Measurements from ENCODE around the gene ENO1. TPM values are rescaled to one million over a fixed set of nuclear protein-coding genes. Genes with fewer than 3 reads are reported as not detected.
"Not testable (repeated sequence)": the region's sequence is repeated elsewhere in the genome, so short reads cannot be mapped to it uniquely, and the experiment has no call there.

Gene ENO1
- total RNA-seq, 1 donor from 2014 or later = 444 TPM

- no peaks in the 10 kb centered on the region for H3K27me3 Mint-ChIP-seq
- no peaks in the 10 kb centered on the region for H3K9me3 Mint-ChIP-seq (ENCODE audit: low read depth)
- H3K36me3 Mint-ChIP-seq (ENCODE audit: insufficient read depth) = peaks cover 1% of the 10 kb centered on the region
- no peak for DNase-seq (ENCODE audit: low spot score, unreplicated experiment)
- H3K4me3 Mint-ChIP-seq (ENCODE audit: low read depth) = no peak overlapping the region
- no peak for TF ChIP-seq CTCF (IDR thresholded peaks at IDR 0.05; ENCODE audit: unreplicated experiment)
- H3K4me1 Mint-ChIP-seq (ENCODE audit: low read depth) = no peaks in the 10 kb centered on the region
- H3K27ac Mint-ChIP-seq = no peak overlapping the region
Measured at GRCh38 chr1:8902765-8903164, 24.3 kb upstream of the ENO1 start.

DNA sequence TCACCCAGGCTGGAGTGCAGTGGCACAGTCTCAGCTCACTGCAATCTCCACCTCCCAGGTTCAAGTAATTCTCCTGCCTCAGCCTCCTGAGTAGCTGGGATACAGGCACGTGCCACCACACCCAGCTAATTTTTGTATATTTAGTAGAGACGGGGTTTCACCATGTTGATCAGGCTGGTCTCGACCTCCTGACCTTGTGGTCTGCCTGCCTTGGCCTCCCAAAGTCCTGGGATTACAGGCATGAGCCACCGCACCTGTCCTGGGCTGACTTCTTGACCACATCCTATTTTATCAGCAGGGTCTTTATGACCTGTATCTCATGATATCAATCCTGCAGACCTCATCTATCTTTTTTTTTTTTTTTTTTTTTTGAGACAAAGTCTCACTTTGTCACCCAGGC, 22.2 kb upstream of the ENO1 start:
- not testable (repeated sequence) for H3K36me3 Mint-ChIP-seq (ENCODE audit: insufficient read depth); H3K27ac Mint-ChIP-seq; H3K4me1 Mint-ChIP-seq (ENCODE audit: low read depth); H3K9me3 Mint-ChIP-seq (ENCODE audit: low read depth); H3K4me3 Mint-ChIP-seq (ENCODE audit: low read depth); DNase-seq (ENCODE audit: low spot score, unreplicated experiment); H3K27me3 Mint-ChIP-seq

DNA sequence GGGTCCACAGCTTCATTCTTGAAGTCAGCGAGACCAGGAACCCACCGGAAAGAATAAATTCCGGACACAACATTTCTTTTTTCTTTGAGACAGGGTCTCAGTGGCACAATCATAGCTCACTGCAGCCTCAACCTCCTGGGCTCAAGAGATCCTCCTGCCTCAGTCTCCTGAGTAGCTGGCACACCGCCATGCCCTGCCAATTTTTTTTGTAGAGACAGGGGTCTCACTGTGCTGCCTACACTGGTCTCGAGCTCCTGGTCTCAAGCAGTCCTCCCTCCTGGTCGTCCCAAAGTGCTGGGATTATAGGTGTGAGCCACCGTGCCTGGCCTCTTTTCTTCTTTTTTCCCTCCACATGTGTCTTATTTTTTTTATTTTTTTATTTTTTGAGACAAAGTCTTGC, 20.6 kb upstream of the ENO1 start:
- no peak overlapping the region for H3K27ac Mint-ChIP-seq
- H3K4me1 Mint-ChIP-seq (ENCODE audit: low read depth) = no peaks in the 10 kb centered on the region
- no peaks in the 10 kb centered on the region for H3K27me3 Mint-ChIP-seq
- DNase-seq (ENCODE audit: low spot score, unreplicated experiment) = no peak
- no peak overlapping the region for H3K4me3 Mint-ChIP-seq (ENCODE audit: low read depth)
- TF ChIP-seq CTCF (IDR thresholded peaks at IDR 0.05; ENCODE audit: unreplicated experiment) = no peak
- H3K36me3 Mint-ChIP-seq (ENCODE audit: insufficient read depth) = peaks cover 1% of the 10 kb centered on the region
- H3K9me3 Mint-ChIP-seq (ENCODE audit: low read depth) = no peaks in the 10 kb centered on the region

GRCh38 chr1:8898418-8898817, 19.9 kb upstream of the ENO1 start:
- not testable (repeated sequence) for H3K36me3 Mint-ChIP-seq (ENCODE audit: insufficient read depth); H3K27me3 Mint-ChIP-seq; H3K9me3 Mint-ChIP-seq (ENCODE audit: low read depth); H3K4me1 Mint-ChIP-seq (ENCODE audit: low read depth); DNase-seq (ENCODE audit: low spot score, unreplicated experiment); H3K4me3 Mint-ChIP-seq (ENCODE audit: low read depth); H3K27ac Mint-ChIP-seq

DNA sequence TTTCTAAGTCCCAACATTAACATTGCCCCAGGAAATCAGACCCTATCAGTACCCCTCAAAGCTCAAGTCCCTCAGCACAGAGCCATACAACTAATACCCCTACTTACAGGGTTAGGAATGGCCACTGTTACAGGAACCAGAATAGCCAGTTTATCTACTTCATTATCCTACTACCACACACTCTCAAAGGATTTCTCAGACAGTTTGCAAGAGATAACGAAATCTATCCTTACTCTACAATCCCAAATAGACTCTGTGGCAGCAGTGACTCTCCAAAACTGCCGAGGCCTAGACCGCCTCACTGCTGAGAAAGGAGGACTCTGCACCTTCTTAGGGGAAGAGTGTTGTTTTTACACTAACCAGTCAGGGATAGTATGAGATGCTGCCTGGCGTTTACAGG, 19.0 kb upstream of the ENO1 start:
- not testable (repeated sequence) for H3K36me3 Mint-ChIP-seq (ENCODE audit: insufficient read depth); DNase-seq (ENCODE audit: low spot score, unreplicated experiment); H3K27ac Mint-ChIP-seq; H3K4me3 Mint-ChIP-seq (ENCODE audit: low read depth); H3K4me1 Mint-ChIP-seq (ENCODE audit: low read depth); H3K27me3 Mint-ChIP-seq; H3K9me3 Mint-ChIP-seq (ENCODE audit: low read depth)

GRCh38 chr1:8896775-8897174, 18.3 kb upstream of the ENO1 start:
- not testable (repeated sequence) for H3K4me1 Mint-ChIP-seq (ENCODE audit: low read depth); H3K36me3 Mint-ChIP-seq (ENCODE audit: insufficient read depth); H3K27ac Mint-ChIP-seq

DNA sequence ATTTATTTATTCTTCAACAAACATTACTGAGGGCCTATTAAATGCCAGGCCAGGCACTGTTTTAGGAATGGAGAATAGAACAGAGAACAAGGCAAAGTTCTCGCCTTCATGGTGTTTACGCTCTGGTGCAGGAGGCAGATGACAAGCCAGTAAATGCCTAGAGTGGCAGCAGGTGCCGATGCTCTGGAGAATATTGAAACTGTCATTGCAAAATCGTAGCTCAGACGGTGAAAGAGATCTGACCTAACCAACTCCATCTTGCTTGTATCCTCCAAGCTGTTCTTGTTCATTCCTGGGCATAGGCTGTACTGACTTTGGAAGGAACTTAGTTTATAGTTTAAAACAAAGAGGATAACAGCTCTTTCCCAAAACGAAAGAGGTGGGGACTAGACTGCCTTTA, 13.5 kb upstream of the ENO1 start:
- no peak for DNase-seq (ENCODE audit: low spot score, unreplicated experiment)
- no peaks in the 10 kb centered on the region for H3K36me3 Mint-ChIP-seq (ENCODE audit: insufficient read depth)
- no peak overlapping the region for H3K27ac Mint-ChIP-seq
- H3K9me3 Mint-ChIP-seq (ENCODE audit: low read depth) = no peaks in the 10 kb centered on the region
- no peak overlapping the region for H3K4me3 Mint-ChIP-seq (ENCODE audit: low read depth)
- H3K27me3 Mint-ChIP-seq = no peaks in the 10 kb centered on the region
- no peak for TF ChIP-seq CTCF (IDR thresholded peaks at IDR 0.05; ENCODE audit: unreplicated experiment)
- peaks cover 5% of the 10 kb centered on the region for H3K4me1 Mint-ChIP-seq (ENCODE audit: low read depth)

More at GRCh38 chr1:8896775-8897174, 18.3 kb upstream of the ENO1 start:
- not testable (repeated sequence) for H3K4me3 Mint-ChIP-seq (ENCODE audit: low read depth); DNase-seq (ENCODE audit: low spot score, unreplicated experiment); H3K27me3 Mint-ChIP-seq; H3K9me3 Mint-ChIP-seq (ENCODE audit: low read depth)
